Measurements from ENCODE around the gene VGLL4. TPM values are rescaled to one million over a fixed set of nuclear protein-coding genes. Genes with fewer than 3 reads are reported as not detected.

The VGLL4 gene
- polyA plus RNA-seq, 1 donor = 49.6 TPM

- Histone ChIP-seq H3K4me1 (ENCODE audit: control insufficient read depth, insufficient read depth, low read length) (peaks cover 24% of the 10 kb centered on the region), H3K9me3 (ENCODE audit: control insufficient read depth, low read depth, low read length) (no peaks in the 10 kb centered on the region), H3K27ac (ENCODE audit: low read length) (no peak overlapping the region), H3K27me3 (ENCODE audit: control insufficient read depth, insufficient read depth, low read length) (no peaks in the 10 kb centered on the region), H3K36me3 (ENCODE audit: control insufficient read depth, insufficient read depth, low read length) (no peaks in the 10 kb centered on the region), H3K4me3 (ENCODE audit: low read length) (no peak overlapping the region)
- 86% methylated on average over 1 of the region's 2 CpGs for WGBS (ENCODE audit: insufficient coverage, low lambda C conversion rate)
- no peak for DNase-seq
Observed at GRCh38 chr3:11616551-11616950, 27.2 kb downstream of the VGLL4 start.

- no peaks in the 10 kb centered on the region for H3K36me3 ChIP-seq (ENCODE audit: control insufficient read depth, insufficient read depth, low read length)
- H3K27ac ChIP-seq (ENCODE audit: low read length) = no peak overlapping the region
- no CpG with 5 or more reads among the region's 19 CpGs for WGBS (ENCODE audit: insufficient coverage, low lambda C conversion rate)
- H3K27me3 ChIP-seq (ENCODE audit: control insufficient read depth, insufficient read depth, low read length) = no peaks in the 10 kb centered on the region
- H3K4me3 ChIP-seq (ENCODE audit: low read length) = no peak overlapping the region
- peaks cover 33% of the 10 kb centered on the region for H3K4me1 ChIP-seq (ENCODE audit: control insufficient read depth, insufficient read depth, low read length)
- H3K9me3 ChIP-seq (ENCODE audit: control insufficient read depth, low read depth, low read length) = no peaks in the 10 kb centered on the region
- DNase-seq = no peak
Observed at GRCh38 chr3:11613851-11614487, 29.7 kb downstream of the VGLL4 start.

- peaks cover 33% of the 10 kb centered on the region for H3K4me1 ChIP-seq (ENCODE audit: control insufficient read depth, insufficient read depth, low read length)
- no peaks in the 10 kb centered on the region for H3K9me3 ChIP-seq (ENCODE audit: control insufficient read depth, low read depth, low read length)
- no peak overlapping the region for H3K27ac ChIP-seq (ENCODE audit: low read length)
- no peaks in the 10 kb centered on the region for H3K36me3 ChIP-seq (ENCODE audit: control insufficient read depth, insufficient read depth, low read length)
- no CpG with 5 or more reads among the region's 8 CpGs for WGBS (ENCODE audit: insufficient coverage, low lambda C conversion rate)
- no peaks in the 10 kb centered on the region for H3K27me3 ChIP-seq (ENCODE audit: control insufficient read depth, insufficient read depth, low read length)
- DNase-seq = no peak
- no peak overlapping the region for H3K4me3 ChIP-seq (ENCODE audit: low read length)
Observed at GRCh38 chr3:11613319-11613718, 30.4 kb downstream of the VGLL4 start.

GRCh38 chr3:11612515-11613188 is 31.1 kb downstream of the VGLL4 start:
- Histone ChIP-seq H3K27me3 (ENCODE audit: control insufficient read depth, insufficient read depth, low read length) (no peaks in the 10 kb centered on the region), H3K9me3 (ENCODE audit: control insufficient read depth, low read depth, low read length) (no peaks in the 10 kb centered on the region), H3K4me3 (ENCODE audit: low read length) (no peak overlapping the region), H3K4me1 (ENCODE audit: control insufficient read depth, insufficient read depth, low read length) (peaks cover 33% of the 10 kb centered on the region), H3K27ac (ENCODE audit: low read length) (no peak overlapping the region), H3K36me3 (ENCODE audit: control insufficient read depth, insufficient read depth, low read length) (no peaks in the 10 kb centered on the region)
- WGBS (ENCODE audit: insufficient coverage, low lambda C conversion rate) = 100% methylated on average over 1 of the region's 9 CpGs
- DNase-seq = peak in 1 of 2 donors; percentile 25

- peaks cover 33% of the 10 kb centered on the region for H3K4me1 ChIP-seq (ENCODE audit: control insufficient read depth, insufficient read depth, low read length)
- H3K27me3 ChIP-seq (ENCODE audit: control insufficient read depth, insufficient read depth, low read length) = no peaks in the 10 kb centered on the region
Observed at GRCh38 chr3:11611341-11611799, 32.3 kb downstream of the VGLL4 start.

GRCh38 chr3:11610700-11611275 is 32.9 kb downstream of the VGLL4 start:
- H3K27me3 ChIP-seq (ENCODE audit: control insufficient read depth, insufficient read depth, low read length) = no peaks in the 10 kb centered on the region
- no peak overlapping the region for H3K4me3 ChIP-seq (ENCODE audit: low read length)
- H3K9me3 ChIP-seq (ENCODE audit: control insufficient read depth, low read depth, low read length) = no peaks in the 10 kb centered on the region
- no CpG with 5 or more reads among the region's 8 CpGs for WGBS (ENCODE audit: insufficient coverage, low lambda C conversion rate)
- no peak for DNase-seq
- peak overlapping the region; percentile 27 for H3K27ac ChIP-seq (ENCODE audit: low read length)
- H3K4me1 ChIP-seq (ENCODE audit: control insufficient read depth, insufficient read depth, low read length) = peaks cover 33% of the 10 kb centered on the region
- H3K36me3 ChIP-seq (ENCODE audit: control insufficient read depth, insufficient read depth, low read length) = peaks cover 6% of the 10 kb centered on the region

More at GRCh38 chr3:11611341-11611799, 32.3 kb downstream of the VGLL4 start:
- no CpG with 5 or more reads among the region's 9 CpGs for whole genome bisulfite sequencing (ENCODE audit: insufficient coverage, low lambda C conversion rate)
- Histone ChIP-seq H3K4me3 (ENCODE audit: low read length) (no peak overlapping the region), H3K9me3 (ENCODE audit: control insufficient read depth, low read depth, low read length) (no peaks in the 10 kb centered on the region), H3K36me3 (ENCODE audit: control insufficient read depth, insufficient read depth, low read length) (peaks cover 2% of the 10 kb centered on the region), H3K27ac (ENCODE audit: low read length) (no peak overlapping the region)
- DNase-seq = no peak

- Histone ChIP-seq H3K36me3 (ENCODE audit: control insufficient read depth, insufficient read depth, low read length) (peaks cover 6% of the 10 kb centered on the region), H3K4me3 (ENCODE audit: low read length) (no peak overlapping the region), H3K27me3 (ENCODE audit: control insufficient read depth, insufficient read depth, low read length) (no peaks in the 10 kb centered on the region), H3K27ac (ENCODE audit: low read length) (peak overlapping the region; percentile 27), H3K9me3 (ENCODE audit: control insufficient read depth, low read depth, low read length) (no peaks in the 10 kb centered on the region), H3K4me1 (ENCODE audit: control insufficient read depth, insufficient read depth, low read length) (peaks cover 33% of the 10 kb centered on the region)
- peak; percentile 72 to 78 for DNase-seq
- 20% methylated on average over 1 of the region's 23 CpGs for WGBS (ENCODE audit: insufficient coverage, low lambda C conversion rate)
Observed at GRCh38 chr3:11610044-11610671, 33.6 kb downstream of the VGLL4 start.

GRCh38 chr3:11609481-11609880 is 34.2 kb downstream of the VGLL4 start:
- Histone ChIP-seq H3K36me3 (ENCODE audit: control insufficient read depth, insufficient read depth, low read length) (peaks cover 6% of the 10 kb centered on the region), H3K4me3 (ENCODE audit: low read length) (no peak overlapping the region), H3K27ac (ENCODE audit: low read length) (no peak overlapping the region), H3K27me3 (ENCODE audit: control insufficient read depth, insufficient read depth, low read length) (no peaks in the 10 kb centered on the region), H3K9me3 (ENCODE audit: control insufficient read depth, low read depth, low read length) (no peaks in the 10 kb centered on the region), H3K4me1 (ENCODE audit: control insufficient read depth, insufficient read depth, low read length) (peaks cover 33% of the 10 kb centered on the region)
- no peak for DNase-seq
- WGBS (ENCODE audit: insufficient coverage, low lambda C conversion rate) = no CpG with 5 or more reads among the region's 9 CpGs

- WGBS (ENCODE audit: insufficient coverage, low lambda C conversion rate) = 100% methylated on average over 1 of the region's 3 CpGs
- peaks cover 30% of the 10 kb centered on the region for H3K4me1 ChIP-seq (ENCODE audit: control insufficient read depth, insufficient read depth, low read length)
- no peak overlapping the region for H3K4me3 ChIP-seq (ENCODE audit: low read length)
- H3K9me3 ChIP-seq (ENCODE audit: control insufficient read depth, low read depth, low read length) = no peaks in the 10 kb centered on the region
- no peak for DNase-seq
- no peaks in the 10 kb centered on the region for H3K27me3 ChIP-seq (ENCODE audit: control insufficient read depth, insufficient read depth, low read length)
- H3K27ac ChIP-seq (ENCODE audit: low read length) = no peak overlapping the region
- peaks cover 6% of the 10 kb centered on the region for H3K36me3 ChIP-seq (ENCODE audit: control insufficient read depth, insufficient read depth, low read length)
Observed at GRCh38 chr3:11607816-11608215, 35.9 kb downstream of the VGLL4 start.

GRCh38 chr3:11606865-11607440 is 36.8 kb downstream of the VGLL4 start:
- H3K4me1 ChIP-seq (ENCODE audit: control insufficient read depth, insufficient read depth, low read length) = peaks cover 23% of the 10 kb centered on the region
- no peak overlapping the region for H3K27ac ChIP-seq (ENCODE audit: low read length)
- no CpG with 5 or more reads among the region's 6 CpGs for WGBS (ENCODE audit: insufficient coverage, low lambda C conversion rate)
- H3K27me3 ChIP-seq (ENCODE audit: control insufficient read depth, insufficient read depth, low read length) = no peaks in the 10 kb centered on the region
- DNase-seq = no peak
- H3K36me3 ChIP-seq (ENCODE audit: control insufficient read depth, insufficient read depth, low read length) = peaks cover 6% of the 10 kb centered on the region
- H3K4me3 ChIP-seq (ENCODE audit: low read length) = no peak overlapping the region
- no peaks in the 10 kb centered on the region for H3K9me3 ChIP-seq (ENCODE audit: control insufficient read depth, low read depth, low read length)
